SIG-M5 (cell line): ENCODE data around the gene MORN4.
"Not testable (repeated sequence)": the region's sequence is repeated elsewhere in the genome, so short reads cannot be mapped to it uniquely, and the experiment has no call there.

ENCODE experiments used
- DNase-seq: peaks from one replicate; lab custom pipeline; 2025; lab: John Stamatoyannopoulos, UW

MORN4 gene

DNA sequence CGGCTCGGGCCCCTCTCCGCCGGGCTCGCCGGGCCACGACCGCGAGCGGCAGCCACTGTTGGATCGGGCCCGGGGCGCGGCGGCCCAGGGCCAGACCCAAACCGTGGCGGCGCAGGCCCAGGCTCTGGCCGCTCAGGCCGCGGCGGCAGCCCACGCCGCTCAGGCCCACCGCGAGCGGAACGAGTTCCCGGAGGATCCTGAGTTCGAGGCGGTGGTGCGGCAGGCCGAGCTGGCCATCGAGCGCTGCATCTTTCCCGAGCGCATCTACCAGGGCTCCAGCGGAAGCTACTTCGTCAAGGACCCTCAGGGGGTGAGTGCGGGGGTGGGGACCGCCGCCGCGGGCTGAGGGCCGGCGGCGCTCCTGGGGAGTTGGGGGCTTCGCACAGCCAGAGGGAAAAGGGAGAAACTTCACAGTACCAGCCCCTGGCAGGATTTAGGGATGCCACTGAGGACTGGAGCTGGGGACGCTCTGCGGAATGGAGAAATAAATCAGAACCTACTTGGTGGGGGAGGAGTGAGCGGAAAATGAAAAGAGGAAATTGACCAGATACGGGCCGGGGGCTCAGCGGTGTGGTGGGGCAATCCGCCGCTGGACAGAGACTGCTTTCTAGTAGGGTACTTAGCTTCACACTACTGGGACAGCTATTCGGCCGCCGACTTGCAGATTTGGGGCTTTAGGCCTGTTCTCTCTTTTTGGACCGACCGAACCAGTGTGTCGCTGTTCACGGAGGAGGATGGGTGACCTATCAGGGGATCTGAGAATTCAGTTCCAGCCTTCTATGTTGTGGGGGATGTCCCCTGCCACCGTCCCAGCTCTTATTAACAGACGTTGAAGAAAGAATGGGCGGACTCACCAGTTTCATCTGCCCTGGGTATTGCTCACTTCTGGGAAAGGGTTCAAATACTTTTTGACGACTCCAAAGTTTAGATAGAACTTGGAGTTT is 7.8 kb upstream of the MORN4 start:
- DNase-seq, result no peak

- peak; percentile 77 for DNase-seq
Measured at GRCh38 chr10:97640174-97640867, 7.0 kb upstream of the MORN4 start, which contains the start of gene PI4K2A. Gene PI4K2A, plus strand, starts transcription at chr10:97640671. Its CDS starts 72 bp downstream, at chr10:97640743.

DNA sequence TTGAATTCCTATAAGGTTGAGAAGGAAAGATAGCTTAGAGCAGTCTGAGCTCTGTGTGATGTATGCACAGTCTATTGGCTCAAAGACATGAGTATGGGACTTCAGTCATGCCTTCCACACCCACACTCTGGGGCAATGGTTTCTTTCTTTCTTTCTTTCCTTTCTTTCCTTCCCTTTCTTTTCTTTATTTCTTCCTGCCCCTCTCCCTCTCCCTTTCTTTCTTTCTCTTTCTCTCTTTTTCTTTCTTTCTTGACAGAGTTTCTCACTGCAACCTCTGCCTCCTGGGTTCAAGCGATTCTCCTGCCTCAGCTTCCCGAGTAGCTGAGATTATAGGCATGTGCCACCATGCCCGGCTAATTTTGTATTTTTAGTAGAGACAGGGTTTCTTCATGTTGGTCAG is 5.8 kb upstream of the MORN4 start:
- not testable (repeated sequence) for DNase-seq

GRCh38 chr10:97635577-97635976 is 2.3 kb upstream of the MORN4 start:
- no peak for DNase-seq

- DNase-seq, result no peak
Measured at GRCh38 chr10:97633921-97634320, 621 bp upstream of the MORN4 start.

DNA sequence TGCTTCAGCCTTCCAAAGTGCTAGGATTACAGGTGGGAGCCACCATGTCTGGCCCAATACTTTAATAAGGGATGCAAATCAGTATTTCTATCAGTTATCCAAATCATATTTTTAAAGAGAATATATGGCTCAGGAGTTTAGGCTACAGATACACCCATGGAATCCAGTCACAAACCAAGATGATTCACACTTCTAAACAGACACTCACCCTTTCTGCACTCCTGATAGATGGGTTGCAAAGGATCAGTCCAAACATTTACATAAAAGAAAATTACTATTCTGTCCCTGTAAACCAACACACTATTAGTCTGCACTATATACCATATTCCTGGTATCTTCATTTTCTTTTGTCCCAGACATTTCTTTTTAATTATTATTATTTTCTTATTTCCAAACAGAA is 2.2 kb downstream of the MORN4 start:
- DNase-seq, result no peak

- no peak for DNase-seq
Measured at GRCh38 chr10:97629289-97629688, 4.0 kb downstream of the MORN4 start.

- DNase-seq, result no peak
Measured at GRCh38 chr10:97628228-97628627, 5.1 kb downstream of the MORN4 start.

DNA sequence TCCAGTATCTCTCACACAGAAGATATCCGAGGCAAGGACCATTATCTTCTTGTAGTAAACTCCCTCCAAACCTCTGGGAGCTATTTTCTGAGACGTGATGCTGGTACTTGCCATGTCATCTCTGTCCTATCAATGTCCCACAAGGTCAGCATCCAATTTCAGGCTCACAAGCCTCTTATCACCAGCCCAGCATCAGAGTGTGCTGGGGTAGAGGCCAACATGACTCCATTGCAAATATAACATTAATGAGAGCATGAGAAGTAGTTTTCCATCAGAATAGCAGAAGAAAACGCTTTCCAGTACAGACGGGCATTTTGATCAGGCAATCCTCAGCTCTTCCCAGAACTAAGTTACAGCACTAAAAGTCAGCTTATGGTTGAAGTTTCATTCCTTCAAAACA is 5.6 kb downstream of the MORN4 start:
- no peak for DNase-seq

DNA sequence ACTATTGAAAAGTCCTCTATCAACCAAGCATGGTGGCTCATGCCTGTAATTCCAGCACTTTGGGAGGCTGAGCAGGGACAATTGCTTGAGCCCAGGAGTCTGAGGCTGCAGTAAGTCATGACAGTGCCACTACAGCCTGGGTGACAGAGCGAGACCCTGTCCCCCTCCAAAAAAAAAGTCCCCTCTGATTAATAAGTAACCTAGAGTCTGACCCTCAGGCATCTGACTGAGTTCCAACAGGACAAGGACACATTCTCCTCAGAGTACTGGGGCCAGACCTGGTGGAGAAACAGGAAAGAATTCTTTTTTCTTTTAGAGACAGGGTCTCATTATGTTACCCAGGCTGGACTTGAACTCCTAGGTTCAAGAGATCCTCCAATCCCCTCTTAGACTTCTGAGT is 10.0 kb downstream of the MORN4 start:
- no peak for DNase-seq

GRCh38 chr10:97618733-97619132 is 14.6 kb downstream of the MORN4 start:
- DNase-seq, result no peak

GRCh38 chr10:97618285-97618684 is 15.0 kb downstream of the MORN4 start:
- DNase-seq, result no peak

GRCh38 chr10:97612386-97612785 is 20.9 kb downstream of the MORN4 start:
- no peak for DNase-seq

DNA sequence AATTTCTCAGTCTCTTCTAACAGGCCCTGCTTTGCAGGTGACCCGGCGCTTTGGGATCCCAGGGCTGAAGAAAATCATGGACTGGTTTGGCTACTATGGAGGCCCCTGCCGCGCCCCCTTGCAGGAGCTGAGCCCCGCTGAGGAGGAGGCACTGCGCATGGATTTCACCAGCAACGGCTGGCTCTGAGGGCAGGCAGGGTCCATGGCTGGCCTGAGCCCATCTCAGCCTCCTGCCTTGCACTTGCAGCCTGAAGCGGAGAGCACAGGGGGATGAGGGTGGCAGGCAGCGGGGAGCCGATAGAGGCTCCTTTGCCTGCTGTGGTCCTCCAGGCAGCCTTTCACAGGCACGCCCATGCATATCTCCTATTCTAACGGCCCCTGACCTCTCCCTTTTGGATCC is 21.8 kb downstream of the MORN4 start:
- DNase-seq, result no peak

DNA sequence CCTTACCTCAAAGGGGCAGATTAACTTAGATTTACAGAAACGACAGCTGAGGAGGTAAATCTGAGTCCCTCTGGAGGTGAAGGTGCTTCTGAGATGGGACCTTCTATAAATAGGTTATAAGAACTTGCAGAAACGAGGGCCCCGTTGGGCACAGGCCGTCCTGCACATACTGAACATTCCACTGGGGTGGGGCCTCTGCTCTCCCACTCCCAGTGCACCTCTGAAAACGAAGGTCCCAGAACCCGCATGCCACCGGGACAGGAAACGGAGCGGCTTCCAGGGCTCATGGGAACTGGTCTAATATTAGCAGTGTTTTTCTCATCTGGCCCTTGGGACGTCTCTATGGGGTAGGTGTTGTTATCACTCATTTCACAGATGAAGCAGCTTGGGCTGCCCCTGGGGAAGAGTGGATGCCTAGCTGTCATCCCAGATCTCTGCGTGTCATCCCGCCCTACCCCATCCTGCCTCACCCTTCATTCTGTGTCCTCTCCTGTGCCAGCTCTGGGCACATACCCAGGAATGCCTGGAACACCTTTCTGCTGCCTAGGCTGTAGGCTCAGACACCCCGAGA is 24.2 kb downstream of the MORN4 start:
- no peak for DNase-seq

DNA sequence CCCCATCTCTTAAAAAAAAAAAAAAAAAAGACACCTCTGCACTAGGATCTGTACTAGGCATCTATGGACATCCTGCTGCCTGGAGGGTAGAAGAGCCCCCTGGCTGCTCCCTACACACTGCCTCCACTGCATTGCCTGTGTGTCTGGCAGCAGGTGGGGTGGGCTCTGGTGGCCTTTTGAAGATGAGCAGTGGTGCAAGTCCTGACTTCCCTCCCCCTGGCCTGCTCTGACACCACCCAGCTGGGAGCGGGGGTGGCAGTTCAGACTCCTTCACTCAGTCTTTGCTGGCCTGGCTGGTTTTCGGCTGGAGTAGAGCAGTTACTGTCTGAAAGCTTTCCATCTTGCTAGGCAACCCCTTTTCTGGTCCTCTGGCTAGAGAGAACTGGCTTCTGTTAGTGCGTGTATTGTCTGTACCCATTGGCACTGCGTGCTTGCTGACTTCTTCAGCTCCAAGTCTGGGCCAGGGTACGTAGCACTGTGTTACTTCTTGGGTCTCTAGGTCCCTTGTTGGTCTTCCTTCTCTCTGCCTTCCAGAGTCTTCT is 26.1 kb downstream of the MORN4 start:
- no peak for DNase-seq

- no peak for DNase-seq
Measured at GRCh38 chr10:97601268-97602215, 31.8 kb downstream of the MORN4 start.

- no peak for DNase-seq
Measured at GRCh38 chr10:97600616-97601015, 32.7 kb downstream of the MORN4 start.

DNA sequence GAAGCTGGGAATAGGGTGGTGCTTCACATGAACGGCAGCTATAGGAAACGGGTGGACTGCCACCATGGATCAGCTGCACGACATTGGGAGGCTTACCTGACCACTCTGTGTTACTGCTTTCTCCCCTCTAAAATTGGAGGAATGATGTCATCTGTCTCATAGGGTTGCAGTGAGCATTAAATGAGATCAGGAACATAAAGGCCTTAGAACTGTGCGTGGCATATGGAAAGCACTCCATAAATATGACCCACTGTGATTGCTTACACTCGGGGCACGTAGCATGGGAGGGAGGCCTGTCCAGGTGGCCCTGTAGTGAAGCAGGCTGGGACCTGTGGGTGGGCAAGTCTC is 34.1 kb downstream of the MORN4 start:
- DNase-seq, result no peak

GRCh38 chr10:97598407-97599271 is 34.7 kb downstream of the MORN4 start:
- DNase-seq, result no peak

DNA sequence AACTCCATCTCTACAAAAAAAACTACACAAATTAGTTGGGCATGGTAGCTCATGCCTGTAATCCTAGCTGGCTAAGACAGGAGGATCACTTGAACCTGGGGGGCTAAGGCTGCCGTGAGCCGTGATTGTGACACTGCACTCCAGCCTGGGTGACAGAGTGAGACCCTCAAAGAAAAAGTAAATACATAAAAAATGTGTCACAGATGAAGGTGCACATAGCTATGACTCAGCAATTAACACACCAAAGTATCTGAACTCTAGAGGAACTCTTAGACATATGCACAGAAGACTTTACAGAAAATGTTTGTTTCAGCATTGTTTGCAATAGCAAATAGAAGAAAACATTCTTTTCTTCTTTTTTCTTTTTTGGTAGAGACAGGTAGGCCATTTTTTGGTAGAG is 35.5 kb downstream of the MORN4 start:
- no peak for DNase-seq
